LHCN-M2 (cell line): ENCODE results near the gene MBD3L2. TPM values are rescaled to one million over a fixed set of nuclear protein-coding genes. Genes with fewer than 3 reads are reported as not detected.
"Not testable (repeated sequence)": the region's sequence is repeated elsewhere in the genome, so short reads cannot be mapped to it uniquely, and the experiment has no call there.

Experiments
- DNase-seq: peaks from one replicate; pipeline ENCODE4 v3.0.0-alpha.2; 2012; ENCODE audit warnings: low read depth
- polyA plus RNA-seq: library from polyadenylated mRNA; unstranded; fragments of >200 nt; gene quantifications from one replicate; pipeline ENCODE4 v1.2.1, GENCODE V29; 2012; ENCODE audit warnings: missing spikeins
- total RNA-seq: library from RNA; depleted of rRNA; stranded (reverse); fragments of >200 nt; gene quantifications from 2 replicates; pipeline ENCODE4 v1.2.3, GENCODE V29; 2014; rRNA removed

Gene MBD3L2
- not detected in 2 replicates for total RNA-seq
- not detected for polyA plus RNA-seq

- not testable (repeated sequence) for DNase-seq
These were observed at the start of gene MBD3L2 for GRCh38 chr19:7049021-7049420. Gene MBD3L2 (plus strand): TSS chr19:7049321. CDS start chr19:7049374, 53 bp downstream.

- no peak for DNase-seq
These were observed 49.2 kb upstream of the MBD3L2 start for GRCh38 chr19:6999933-7000332.

GRCh38 chr19:7000333-7000732, 48.8 kb upstream of the MBD3L2 start:
- DNase-seq = no peak

GRCh38 chr19:7000816-7001215, 48.3 kb upstream of the MBD3L2 start:
- DNase-seq = no peak

- peak; percentile 21 for DNase-seq
These were observed 44.7 kb upstream of the MBD3L2 start for GRCh38 chr19:7004313-7004931.

GRCh38 chr19:7006135-7006704, 42.9 kb upstream of the MBD3L2 start:
- DNase-seq = no peak

- DNase-seq = no peak
These were observed 41.3 kb upstream of the MBD3L2 start for GRCh38 chr19:7007859-7008258.

GRCh38 chr19:7010722-7011593, 38.2 kb upstream of the MBD3L2 start:
- DNase-seq = no peak

GRCh38 chr19:7013678-7014077, 35.4 kb upstream of the MBD3L2 start:
- peak; percentile 24 for DNase-seq

- DNase-seq = no peak
These were observed 30.3 kb upstream of the MBD3L2 start for GRCh38 chr19:7018828-7019227.

GRCh38 chr19:7021331-7021730, 27.8 kb upstream of the MBD3L2 start, which contains the start of gene MBD3L2B:
Gene MBD3L2B (minus strand): TSS chr19:7021431. CDS start chr19:7021397, 34 bp downstream.
- DNase-seq = not testable (repeated sequence)

- not testable (repeated sequence) for DNase-seq
These were observed 20.3 kb upstream of the MBD3L2 start for GRCh38 chr19:7028790-7029189.

GRCh38 chr19:7030278-7030677, 18.8 kb upstream of the MBD3L2 start, which contains the start of gene MBD3L5:
Gene MBD3L5 (plus strand): TSS chr19:7030578. CDS start chr19:7030612, 34 bp downstream.
- not testable (repeated sequence) for DNase-seq

- DNase-seq = not testable (repeated sequence)
These were observed 9.0 kb upstream of the MBD3L2 start, which contains the start of gene MBD3L4 for GRCh38 chr19:7040079-7040478. Gene MBD3L4 (minus strand): TSS chr19:7040179. CDS start chr19:7040144, 35 bp downstream.

- not testable (repeated sequence) for DNase-seq
These were observed 7.6 kb upstream of the MBD3L2 start for GRCh38 chr19:7041563-7041962.

- DNase-seq = not testable (repeated sequence)
These were observed 2.3 kb downstream of the MBD3L2 start for GRCh38 chr19:7051421-7051820.

GRCh38 chr19:7052896-7053295, 3.8 kb downstream of the MBD3L2 start:
- not testable (repeated sequence) for DNase-seq

GRCh38 chr19:7054635-7055368, 5.7 kb downstream of the MBD3L2 start:
- DNase-seq = not testable (repeated sequence)

GRCh38 chr19:7055679-7056078, 6.6 kb downstream of the MBD3L2 start:
- DNase-seq = not testable (repeated sequence)

- not testable (repeated sequence) for DNase-seq
These were observed 7.2 kb downstream of the MBD3L2 start for GRCh38 chr19:7056371-7056770.

GRCh38 chr19:7058576-7058975, 9.5 kb downstream of the MBD3L2 start, which contains the start of gene MBD3L3:
Gene MBD3L3 (minus strand): TSS chr19:7058676. CDS start chr19:7058605, 71 bp downstream.
- not testable (repeated sequence) for DNase-seq
